K562 (cell line): ENCODE measurements around the gene TENM4. TPM values are rescaled to one million over a fixed set of nuclear protein-coding genes. Genes with fewer than 3 reads are reported as not detected.

Experiments used
- ATAC-seq: fragments of 200-7000 bp; cut with Tn5 transposase; 3 replicates; pipeline ENCODE4 v1.9.1; 2020; ENCODE audit warnings: moderate library complexity
- BruUV-seq: library from RNA; stranded (reverse); fragments of 400-500 nt; replicated peaks from 2 replicates; lab custom pipeline; 2021; lab: Mats Ljungman, UMichigan
- CTCF ChIA-PET: fragments of 300-600 bp; formaldehyde crosslinking; extraction: SDS; loops from one replicate; lab custom pipeline; 2021; ENCODE audit warnings: low intra/inter-chr PET ratio; lab: Yijun Ruan, JAX
- POLR2A ChIA-PET: fragments of 300-600, 350-650 bp; sonication (Branson Sonifier 250); formaldehyde crosslinking; extraction: SDS; loops from one replicate; lab custom pipeline; 2021; ENCODE audit warnings: antibody characterized with exemption, inconsistent platforms; lab: Yijun Ruan, JAX
- DNase-seq, 4 experiments: peaks; one replicate each; pipeline versions ENCODE4 v3.0.0 to v3.0.0-alpha.2; 2011 to 2018; ENCODE audit warnings: low spot score in 3 of 4, mixed read lengths in 3 of 4; ENCODE audit errors: extremely low read depth in 1 of 4
- FAIRE-seq: peaks from 2 replicates; lab custom pipeline; 2011; peaks lifted over from hg19 to GRCh38; lab: Jason Lieb, UNC
- H2AFZ ChIP-seq: 2 replicates; pipeline ENCODE4 v1.6.0; 2011; ENCODE audit warnings: low read depth, low read length, control low read depth, inconsistent platforms
- H3K27ac ChIP-seq: fragments of 200-600 bp; 3 replicates; pipeline ENCODE4 v1.8.0; 2011; ENCODE audit warnings: low read depth, mild to moderate bottlenecking, control low read depth, inconsistent platforms, low read length, moderate library complexity, mixed read lengths; ENCODE audit errors: extremely low read depth
- H3K27me3 ChIP-seq, 2 experiments: fragments of 300-600 bp in 1 of 2; 2 replicates in 1 of 2; 3 replicates in 1 of 2; pipeline versions ENCODE4 v1.6.0 to v1.8.0; 2011; ENCODE audit warnings: inconsistent platforms in 2 of 2, low read length in 2 of 2, mild to moderate bottlenecking in 1 of 2, mixed read lengths in 1 of 2, moderate library complexity in 1 of 2; ENCODE audit not compliant: control insufficient read depth in 2 of 2, insufficient read depth in 2 of 2
- H3K36me3 ChIP-seq: fragments of 300-600 bp; 3 replicates; pipeline ENCODE4 v1.8.0; 2011; ENCODE audit warnings: mild to moderate bottlenecking, low read length, inconsistent platforms; ENCODE audit not compliant: control insufficient read depth, insufficient read depth
- H3K4me1 ChIP-seq, 2 experiments: fragments of 200-600 bp in 1 of 2; replicated peaks in 1 of 2; 2 replicates in 1 of 2; 3 replicates in 1 of 2; pipeline versions ENCODE4 v1.5.1 to v1.8.0; 2011; ENCODE audit warnings: inconsistent platforms in 2 of 2, low read length in 2 of 2, mild to moderate bottlenecking in 1 of 2, mixed read lengths in 1 of 2, moderate library complexity in 1 of 2; ENCODE audit not compliant: control insufficient read depth in 2 of 2, insufficient read depth in 2 of 2
- H3K4me2 ChIP-seq: 2 replicates; pipeline ENCODE4 v1.6.1; 2011; ENCODE audit warnings: low read length, control low read depth, inconsistent platforms, mixed read lengths; ENCODE audit not compliant: insufficient read depth
- H3K4me3 ChIP-seq: fragments of 200-600 bp; sonication (generic), shearing (Covaris generic); 2 replicates; pipeline ENCODE4 v1.5.1; 2016; ENCODE audit warnings: control low read depth, inconsistent platforms
- H3K79me2 ChIP-seq: fragments of 200-600 bp; 3 replicates; pipeline ENCODE4 v1.8.0; 2011; ENCODE audit warnings: low read length, inconsistent platforms; ENCODE audit not compliant: control insufficient read depth, insufficient read depth
- H3K9ac ChIP-seq, 2 experiments: 2 replicates each; pipeline versions ENCODE4 v1.6.0 to v1.6.1; 2011; ENCODE audit warnings: low read depth in 2 of 2, low read length in 2 of 2, control low read depth in 1 of 2, inconsistent platforms in 1 of 2, mild to moderate bottlenecking in 1 of 2, mixed read lengths in 1 of 2; ENCODE audit not compliant: insufficient read depth in 1 of 2
- H3K9me1 ChIP-seq: one replicate; pipeline ENCODE4 v1.6.0; 2011; ENCODE audit warnings: inconsistent platforms, mild to moderate bottlenecking, low read length, moderate library complexity; ENCODE audit not compliant: control insufficient read depth, insufficient read depth
- H3K9me3 ChIP-seq: replicated peaks from 2 replicates; pipeline ENCODE4 v1.5.1; 2011; ENCODE audit warnings: low read depth, low read length, inconsistent platforms; ENCODE audit not compliant: control insufficient read depth, insufficient read depth
- H4K20me1 ChIP-seq: replicated peaks from 2 replicates; pipeline ENCODE4 v1.6.1; 2011; ENCODE audit warnings: low read length, inconsistent platforms, mixed read lengths; ENCODE audit not compliant: control insufficient read depth, insufficient read depth
- CHD1 ChIP-seq: fragments of 200-600 bp; sonication (generic); IDR thresholded peaks from one replicate; pipeline ENCODE4 v1.6.1; 2012; ENCODE audit warnings: mild to moderate bottlenecking, moderate library complexity, low read length, inconsistent platforms
- GTF3C2 ChIP-seq: IDR thresholded peaks from 3 replicates; pipeline ENCODE4 v1.6.1; 2011; ENCODE audit warnings: borderline replicate concordance, mild to moderate bottlenecking, moderate library complexity; ENCODE audit not compliant: insufficient read length; ENCODE audit errors: extremely low read depth
- RNF219 ChIP-seq: fragments of 250-450 bp; sonication (Bioruptor Pico); IDR thresholded peaks from 2 replicates; pipeline ENCODE4 v1.5.0; 2022; ENCODE audit warnings: mild to moderate bottlenecking
- TAF15 ChIP-seq: fragments of 200-400 bp; formaldehyde crosslinking; IDR thresholded peaks from 2 replicates; pipeline ENCODE4 v1.6.1; 2017; ENCODE audit warnings: mild to moderate bottlenecking, low read depth, low read length, moderate library complexity
- ZBTB17 ChIP-seq: fragments of 450-650 bp; formaldehyde crosslinking; IDR thresholded peaks from 2 replicates; pipeline ENCODE4 v1.4.0; 2020; ENCODE audit warnings: mild to moderate bottlenecking
- ZNF165 ChIP-seq: fragments of 250-450 bp; sonication (Bioruptor Pico); IDR thresholded peaks from 2 replicates; pipeline ENCODE4 v1.4.0; 2020; ENCODE audit warnings: borderline replicate concordance
- ZNF3 ChIP-seq: fragments of 250-450 bp; sonication (Bioruptor Pico); IDR thresholded peaks from 2 replicates; pipeline ENCODE4 v1.5.0; 2021; ENCODE audit warnings: mild to moderate bottlenecking, moderate library complexity
- ZNF609 ChIP-seq: sonication (generic); formaldehyde crosslinking; IDR thresholded peaks from 2 replicates; pipeline ENCODE4 v1.8.1; 2023; ENCODE audit warnings: missing genetic modification reagents, mild to moderate bottlenecking, borderline replicate concordance
- WGBS: fragments of 100-300 bp; shearing (Covaris generic); methylation state at CpG from one replicate; pipeline ENCODE4 v1.1.6; 2016; ENCODE audit warnings: low coverage, mixed read lengths; ENCODE audit not compliant: insufficient coverage; ENCODE audit errors: missing lambda C conversion rate; 5-methylcytosine and 5-hydroxymethylcytosine counted together
- in situ Hi-C: fragments of 300-500 bp; cut with MboI; formaldehyde crosslinking; loops from 4 replicates; pipeline ENCODE4 v1.15.0; 2018; ENCODE audit warnings: inconsistent platforms, mixed read lengths
- intact Hi-C: fragments of 100-400 bp; cut with micrococcal nuclease; formaldehyde crosslinking; loops from 2 replicates; pipeline ENCODE4 v1.14.2; 2022
- polyA plus RNA-seq, 8 experiments: library from polyadenylated mRNA; depleted of rRNA in 4 of 8; stranded (reverse) in 5 of 8; unstranded in 3 of 8; fragments of >200 nt; fragmentation: Nextera tagmentation in 2 of 8; fragmentation: Illumina TruSeq in 1 of 8; extraction: Ambion mirVana in 2 of 8; extraction: Trizol in 1 of 8; gene quantifications; 2 replicates each; pipeline versions ENCODE4 v1.2.1 to v1.2.3, GENCODE V29; 2011 to 2014; ENCODE audit warnings: inconsistent platforms in 1 of 8, missing spikeins in 1 of 8
- total RNA-seq, 7 experiments: library from RNA; depleted of rRNA in 6 of 7; stranded (reverse); fragments of >200 nt in 6 of 7; fragmentation: Illumina TruSeq in 2 of 7; extraction: Trizol in 2 of 7; gene quantifications; 2 replicates each; pipeline versions ENCODE4 v1.2.1 to v1.2.3, GENCODE V29; 2011 to 2021; ENCODE audit warnings: low replicate concordance in 1 of 7

The TENM4 gene
- total and polyA plus RNA-seq, 9 of the 15 experiments (the other 6 are each of a cell fraction or from before 2014, with no cell fraction given): 0.16 TPM; not detected in 8

- TF ChIP-seq RNF219 (CRISPR knock-in tag) (no peak), ZNF3 (no peak), GTF3C2 (no peak)
Observed at GRCh38 chr11:78907636-78908035, 533.2 kb downstream of the TENM4 start (continued).

- Histone ChIP-seq H3K4me1 (peaks cover 0 to 5% of the 10 kb centered on the region in 2 experiments; a peak in 1 of 5 replicates), H3K9me1 (no peaks in the 10 kb centered on the region), H2AFZ (no peak overlapping the region), H3K9ac (no peak overlapping the region), H3K9me3 (no peaks in the 10 kb centered on the region), H3K4me2 (no peak overlapping the region), H3K27ac (no peak overlapping the region), H3K36me3 (no peaks in the 10 kb centered on the region), H3K4me3 (no peak overlapping the region), H3K79me2 (no peaks in the 10 kb centered on the region), H4K20me1 (no peaks in the 10 kb centered on the region), H3K27me3 (peaks cover 0 to 17% of the 10 kb centered on the region in 2 experiments; a peak in 3 of 5 replicates)
- in situ Hi-C loops (no loop called here), intact Hi-C loops (no loop called here)
- ATAC-seq (no peak), DNase-seq (no peak), FAIRE-seq (no peak)
- POLR2A ChIA-PET: no interaction called here
- BruUV-seq: no TSS peak
- 0% methylated on average over 1 of the region's 1 CpG for WGBS
- CTCF ChIA-PET: no interaction called here
- no peak for TF ChIP-seq ZBTB17 (CRISPR knock-in tag)
- TF ChIP-seq ZNF165 (CRISPR knock-in tag): no peak
- TF ChIP-seq TAF15: no peak
- no peak for TF ChIP-seq ZNF609 (CRISPR knock-in tag)
- TF ChIP-seq CHD1: no peak
Observed at GRCh38 chr11:78906566-78906965, 534.3 kb downstream of the TENM4 start.
